AG10803 (cell line): ENCODE results near the gene ZFHX2.
"Not testable (repeated sequence)": the region's sequence is repeated elsewhere in the genome, so short reads cannot be mapped to it uniquely, and the experiment has no call there.

Source experiments
- DNase-seq: peaks from one replicate; pipeline ENCODE4 v3.0.0; 2010; ENCODE audit warnings: low read depth
- H3K4me3 ChIP-seq: 2 replicates; pipeline ENCODE4 v1.5.1; 2011; ENCODE audit warnings: mild to moderate bottlenecking, low read length, control low read depth
- CTCF ChIP-seq: conservative IDR thresholded peaks from 2 replicates; pipeline ENCODE4 v1.5.1; 2011; ENCODE audit warnings: mild to moderate bottlenecking, low read length, control low read depth, inconsistent platforms

The ZFHX2 gene

GRCh38 chr14:23551266-23552028 is at the start of gene ZFHX2:
Gene ZFHX2, minus strand, starts transcription at chr14:23551765. Its CDS starts 16,440 bp downstream, at chr14:23535325.
- peak within 1 kb of the TSS; percentile 68 for H3K4me3 ChIP-seq
- peak; percentile 42 for DNase-seq
- no peak for TF ChIP-seq CTCF

- no peak for DNase-seq
- no peak overlapping the region for H3K4me3 ChIP-seq
- TF ChIP-seq CTCF: no peak
Measured at GRCh38 chr14:23600806-23601205, 49.2 kb upstream of the ZFHX2 start.

- no peak for TF ChIP-seq CTCF
- DNase-seq: no peak
- no peak overlapping the region for H3K4me3 ChIP-seq
Measured at GRCh38 chr14:23600322-23600707, 48.8 kb upstream of the ZFHX2 start.

- DNase-seq, H3K4me3 ChIP-seq: not testable (repeated sequence)
Measured at GRCh38 chr14:23594191-23594590, 42.6 kb upstream of the ZFHX2 start.

GRCh38 chr14:23590198-23590597 is 38.6 kb upstream of the ZFHX2 start:
- DNase-seq: no peak
- no peak for TF ChIP-seq CTCF
- no peak overlapping the region for H3K4me3 ChIP-seq

- TF ChIP-seq CTCF: no peak
Measured at GRCh38 chr14:23589606-23590005, 38.0 kb upstream of the ZFHX2 start.

GRCh38 chr14:23588884-23589598 is 37.5 kb upstream of the ZFHX2 start:
- no peak overlapping the region for H3K4me3 ChIP-seq
- TF ChIP-seq CTCF: peak; percentile 65
- DNase-seq: peak; percentile 69

More at GRCh38 chr14:23589606-23590005, 38.0 kb upstream of the ZFHX2 start:
- no peak for DNase-seq
- H3K4me3 ChIP-seq: no peak overlapping the region

GRCh38 chr14:23584527-23585203 is 33.1 kb upstream of the ZFHX2 start:
- DNase-seq, H3K4me3 ChIP-seq: not testable (repeated sequence)

GRCh38 chr14:23583761-23584526 is 32.4 kb upstream of the ZFHX2 start:
- DNase-seq, H3K4me3 ChIP-seq: not testable (repeated sequence)
